Activated naive CD4-positive, alpha-beta T cell treated with anti-CD3 and anti-CD28 coated beads, Interleukin-2, amount 10 ng/mL, durations not matched to agents 7 days and 5 days (primary cell): ENCODE results near the gene JCAD.

Source experiments
- CTCF ChIA-PET: fragments of 350-600 bp; sonication (Branson Sonifier 250); formaldehyde crosslinking; loops from one replicate; lab custom pipeline; 2021; ENCODE audit warnings: antibody characterized with exemption; lab: Charles Lee
- DNase-seq: peaks from one replicate; pipeline ENCODE4 v3.0.0-alpha.2; 2020
- H3K27ac Mint-ChIP-seq: one replicate; pipeline ENCODE4 v1.8.0; 2021; ENCODE audit warnings: mild to moderate bottlenecking, moderate library complexity, mixed read lengths
- H3K27me3 Mint-ChIP-seq: one replicate; pipeline ENCODE4 v1.8.0; 2021; ENCODE audit warnings: mild to moderate bottlenecking, mixed read lengths
- H3K36me3 Mint-ChIP-seq: one replicate; pipeline ENCODE4 v1.8.0; 2021; ENCODE audit warnings: mixed read lengths
- H3K4me1 Mint-ChIP-seq: one replicate; pipeline ENCODE4 v1.8.0; 2021; ENCODE audit warnings: mixed read lengths
- H3K4me3 Mint-ChIP-seq: one replicate; pipeline ENCODE4 v1.8.0; 2021; ENCODE audit warnings: mild to moderate bottlenecking, moderate library complexity, mixed read lengths
- H3K9me3 Mint-ChIP-seq: one replicate; pipeline ENCODE4 v1.8.0; 2021; ENCODE audit warnings: mixed read lengths

The JCAD gene

DNA sequence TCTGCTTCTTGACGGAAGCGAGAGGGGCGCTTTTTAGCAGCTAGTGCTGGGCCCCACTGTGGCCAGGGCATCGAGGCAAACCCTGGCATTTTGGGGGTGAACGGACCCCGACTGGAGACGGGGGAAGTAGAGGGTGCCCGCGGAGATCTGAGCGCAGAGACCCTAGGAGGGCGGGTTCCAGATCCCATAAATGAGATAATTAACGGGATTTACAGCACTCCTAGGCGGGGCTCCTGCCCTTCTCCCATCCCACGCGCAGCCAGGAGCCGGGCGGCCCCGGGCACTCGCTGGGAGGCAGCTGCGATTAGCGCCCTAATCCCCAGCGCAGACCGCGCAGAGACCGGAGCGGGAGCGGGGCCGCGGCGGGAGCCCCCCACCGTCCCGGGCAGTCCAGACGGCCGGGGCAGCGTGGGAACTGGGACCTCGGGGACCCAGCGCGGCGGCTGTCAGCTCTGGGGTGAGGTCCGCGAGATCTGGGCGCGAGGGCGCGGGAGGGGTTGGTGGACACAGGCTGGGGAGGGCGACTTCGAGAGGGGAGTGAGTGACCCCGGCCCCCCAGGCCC, 735 bp downstream of the JCAD start:
- no peaks in the 10 kb centered on the region for H3K36me3 Mint-ChIP-seq
- peak overlapping the region; percentile 40 for H3K4me3 Mint-ChIP-seq
- peaks cover 86% of the 10 kb centered on the region for H3K27me3 Mint-ChIP-seq
- peaks cover 7% of the 10 kb centered on the region for H3K4me1 Mint-ChIP-seq
- no peaks in the 10 kb centered on the region for H3K9me3 Mint-ChIP-seq
- no peak for DNase-seq
- H3K27ac Mint-ChIP-seq = no peak overlapping the region
- CTCF ChIA-PET = interaction anchor here (1.1 kb wide), 1 partner anchor 16 kb away, joined by 3 read pairs; no protein-coding TSS in a partner anchor

DNA sequence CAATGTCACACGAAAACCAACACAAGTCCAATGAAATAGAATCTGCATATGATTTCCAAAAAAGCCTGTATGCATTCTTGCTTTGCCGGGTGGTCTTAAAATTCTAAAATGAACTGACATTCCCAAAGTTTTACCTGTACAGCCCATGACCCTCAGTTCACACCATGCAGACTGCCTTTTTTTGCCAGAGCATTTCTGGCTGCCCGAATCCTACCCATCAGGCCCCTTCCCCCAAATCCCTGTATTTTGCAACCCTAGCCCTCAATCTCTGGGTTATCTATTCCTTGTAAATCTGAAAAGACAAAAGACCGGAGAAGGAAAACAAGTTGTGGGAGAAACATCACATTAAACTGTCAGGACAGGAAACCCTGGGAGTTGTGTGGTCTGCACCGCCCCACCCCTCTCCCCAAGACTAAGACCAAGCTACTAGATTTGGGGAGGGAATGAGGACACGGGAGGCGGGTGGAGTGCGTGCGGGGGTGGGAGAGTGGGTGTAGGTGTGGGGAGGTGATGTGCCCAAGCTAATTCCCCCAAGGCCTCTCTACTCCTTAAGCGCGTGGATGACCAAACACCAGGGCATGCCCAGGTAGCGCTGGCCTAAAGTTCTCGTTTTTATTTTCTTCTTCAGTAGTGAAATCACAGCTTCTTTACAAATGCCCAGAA, 1.4 kb downstream of the JCAD start:
- Mint-ChIP-seq H3K4me1 (peaks cover 7% of the 10 kb centered on the region), H3K36me3 (no peaks in the 10 kb centered on the region), H3K4me3 (peak overlapping the region; percentile 40), H3K9me3 (no peaks in the 10 kb centered on the region), H3K27ac (no peak overlapping the region), H3K27me3 (peaks cover 85% of the 10 kb centered on the region)
- CTCF ChIA-PET = interaction anchor here (1.1 kb wide), 1 partner anchor 15 kb away, joined by 3 read pairs; no protein-coding TSS in a partner anchor
- no peak for DNase-seq

DNA sequence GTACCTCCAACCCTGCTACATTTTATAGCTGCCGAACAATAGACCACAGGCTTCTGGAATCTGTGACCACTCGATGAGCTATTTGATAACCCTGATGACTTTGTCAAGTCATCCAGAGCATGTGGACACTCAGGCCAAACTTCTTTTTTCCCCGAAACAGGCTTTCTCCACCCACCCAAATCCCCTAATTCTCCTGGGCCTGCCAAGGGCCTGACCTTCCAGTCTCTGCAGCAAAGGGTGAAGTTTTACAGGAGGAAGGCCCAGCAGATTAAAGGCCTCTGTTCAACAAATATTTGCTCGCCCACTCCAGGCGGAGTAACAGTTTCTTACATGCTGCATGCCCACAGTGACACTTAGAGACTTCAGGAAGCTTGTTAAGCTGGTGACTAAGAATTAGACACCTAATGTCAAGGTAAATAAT, 2.0 kb downstream of the JCAD start:
- H3K4me1 Mint-ChIP-seq = peaks cover 7% of the 10 kb centered on the region
- no peak overlapping the region for H3K27ac Mint-ChIP-seq
- CTCF ChIA-PET = no interaction called here
- H3K4me3 Mint-ChIP-seq = no peak overlapping the region
- no peaks in the 10 kb centered on the region for H3K36me3 Mint-ChIP-seq
- peaks cover 81% of the 10 kb centered on the region for H3K27me3 Mint-ChIP-seq
- no peaks in the 10 kb centered on the region for H3K9me3 Mint-ChIP-seq
- no peak for DNase-seq

DNA sequence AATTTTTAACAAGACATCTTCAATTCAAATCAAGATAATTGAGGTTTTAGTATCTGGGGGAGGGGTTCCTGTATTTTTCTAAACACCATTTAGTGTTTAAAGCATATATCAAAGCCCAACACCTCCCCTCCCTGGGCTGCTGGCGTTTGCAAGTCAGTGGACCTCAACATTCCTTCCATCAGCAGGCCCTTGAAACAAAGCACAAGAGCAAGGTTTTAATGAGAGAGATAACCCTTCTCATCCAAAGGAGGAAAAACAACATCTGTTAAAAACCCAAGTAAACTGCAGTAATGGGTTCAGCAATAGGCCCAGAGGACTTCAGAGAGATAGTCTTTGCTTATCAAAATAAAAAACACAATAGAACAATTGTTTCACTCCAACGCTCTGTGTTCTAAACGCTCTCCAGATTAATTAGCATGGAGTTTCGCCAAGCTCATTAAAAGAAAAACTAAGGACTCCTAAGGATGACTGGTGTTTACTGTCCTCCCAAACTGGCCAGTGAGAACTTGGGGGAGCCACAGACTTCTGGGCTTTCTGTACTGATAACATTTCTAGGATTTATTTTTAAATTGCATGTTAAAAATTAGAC, 2.5 kb downstream of the JCAD start:
- Mint-ChIP-seq H3K36me3 (no peaks in the 10 kb centered on the region), H3K4me1 (peaks cover 7% of the 10 kb centered on the region), H3K27ac (no peak overlapping the region), H3K27me3 (peaks cover 81% of the 10 kb centered on the region), H3K9me3 (no peaks in the 10 kb centered on the region), H3K4me3 (no peak overlapping the region)
- no peak for DNase-seq
- CTCF ChIA-PET = no interaction called here

DNA sequence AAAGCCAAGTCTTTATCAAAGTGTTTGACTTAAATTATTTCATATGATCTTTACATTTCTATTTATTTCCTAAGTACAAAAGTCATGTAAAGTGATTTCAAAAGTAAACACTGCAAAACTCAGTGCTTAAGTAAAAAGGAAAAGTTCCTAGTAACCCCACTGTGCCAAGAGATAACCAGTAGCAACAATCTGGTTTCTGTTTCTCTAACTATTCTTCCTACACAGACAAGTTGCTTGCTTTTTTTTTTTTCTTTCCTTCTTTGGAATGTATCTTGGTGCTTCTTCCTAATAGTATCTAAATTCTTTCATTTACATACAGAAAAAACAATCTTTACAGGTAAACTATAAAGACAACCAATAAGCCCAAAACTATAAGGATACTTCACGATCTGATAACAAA, 3.1 kb downstream of the JCAD start:
- CTCF ChIA-PET = no interaction called here
- Mint-ChIP-seq H3K9me3 (no peaks in the 10 kb centered on the region), H3K4me3 (no peak overlapping the region), H3K4me1 (peaks cover 7% of the 10 kb centered on the region), H3K27ac (no peak overlapping the region), H3K27me3 (peaks cover 81% of the 10 kb centered on the region), H3K36me3 (no peaks in the 10 kb centered on the region)
- no peak for DNase-seq

DNA sequence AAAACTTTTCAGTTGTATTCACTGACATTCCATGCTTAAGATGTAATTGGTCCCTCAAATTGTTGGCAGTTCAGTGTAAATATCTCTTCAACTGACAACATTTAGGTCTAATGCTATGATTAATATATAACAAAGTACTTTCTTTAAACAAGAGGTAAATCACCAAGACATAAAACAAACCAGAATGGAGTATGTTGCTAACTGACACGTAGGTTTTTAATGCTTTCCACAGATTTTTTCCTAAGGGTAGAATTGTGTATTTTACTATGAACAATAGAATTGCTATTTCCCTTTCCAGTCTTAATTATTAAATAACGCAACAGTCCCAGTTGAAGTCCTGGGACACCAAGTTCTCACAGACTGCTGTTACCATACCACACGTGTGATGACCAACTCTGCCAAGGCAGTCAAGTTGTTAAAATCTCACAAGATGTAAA, 4.1 kb downstream of the JCAD start:
- Mint-ChIP-seq H3K27ac (no peak overlapping the region), H3K4me3 (no peak overlapping the region), H3K4me1 (peaks cover 12% of the 10 kb centered on the region), H3K36me3 (no peaks in the 10 kb centered on the region), H3K27me3 (peaks cover 78% of the 10 kb centered on the region), H3K9me3 (no peaks in the 10 kb centered on the region)
- DNase-seq = no peak
- CTCF ChIA-PET = no interaction called here

DNA sequence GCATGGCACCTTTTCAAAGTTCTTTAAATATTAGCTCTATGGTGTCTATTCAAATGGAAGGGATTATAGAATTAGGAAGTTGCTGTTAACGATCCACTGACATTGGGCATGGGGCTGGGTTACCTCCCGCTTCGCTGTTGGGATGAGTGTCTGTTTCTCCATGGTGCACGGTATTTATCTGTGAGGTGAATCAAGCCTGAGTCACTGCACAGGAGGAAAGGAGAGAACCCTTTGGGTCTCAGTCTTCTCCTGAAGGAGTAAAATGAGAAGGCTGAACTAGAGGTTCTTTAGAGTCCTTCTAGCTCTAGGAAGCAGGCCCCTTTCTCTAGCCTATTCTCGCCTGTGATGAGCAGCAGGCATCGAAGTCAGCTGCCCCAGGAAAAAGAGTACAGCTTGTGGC, 7.3 kb downstream of the JCAD start:
- H3K27me3 Mint-ChIP-seq = peaks cover 72% of the 10 kb centered on the region
- CTCF ChIA-PET = no interaction called here
- H3K4me3 Mint-ChIP-seq = no peak overlapping the region
- DNase-seq = no peak
- H3K9me3 Mint-ChIP-seq = no peaks in the 10 kb centered on the region
- H3K36me3 Mint-ChIP-seq = no peaks in the 10 kb centered on the region
- H3K4me1 Mint-ChIP-seq = peaks cover 34% of the 10 kb centered on the region
- H3K27ac Mint-ChIP-seq = no peak overlapping the region

DNA sequence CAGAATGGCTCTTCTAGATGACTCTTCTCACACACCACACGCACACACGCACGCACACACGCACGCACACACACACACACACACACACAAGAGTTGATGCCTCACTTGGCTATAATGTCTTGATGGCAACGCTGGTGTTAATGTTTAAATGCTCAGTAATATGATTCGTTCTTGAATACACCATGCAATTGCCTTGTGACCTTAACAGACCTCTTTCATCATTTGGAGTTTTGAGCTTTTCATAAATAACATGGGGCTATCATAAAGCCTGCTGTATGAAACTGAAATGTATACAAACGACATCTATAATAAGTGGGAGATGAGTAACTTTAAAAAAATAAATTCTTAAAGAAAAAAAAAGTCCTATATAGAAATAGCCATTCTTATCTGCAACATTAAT, 8.2 kb downstream of the JCAD start:
- H3K27me3 Mint-ChIP-seq = peaks cover 64% of the 10 kb centered on the region
- peaks cover 38% of the 10 kb centered on the region for H3K4me1 Mint-ChIP-seq
- no peak for DNase-seq
- H3K4me3 Mint-ChIP-seq = no peak overlapping the region
- CTCF ChIA-PET = no interaction called here
- H3K27ac Mint-ChIP-seq = no peak overlapping the region
- no peaks in the 10 kb centered on the region for H3K36me3 Mint-ChIP-seq
- no peaks in the 10 kb centered on the region for H3K9me3 Mint-ChIP-seq

DNA sequence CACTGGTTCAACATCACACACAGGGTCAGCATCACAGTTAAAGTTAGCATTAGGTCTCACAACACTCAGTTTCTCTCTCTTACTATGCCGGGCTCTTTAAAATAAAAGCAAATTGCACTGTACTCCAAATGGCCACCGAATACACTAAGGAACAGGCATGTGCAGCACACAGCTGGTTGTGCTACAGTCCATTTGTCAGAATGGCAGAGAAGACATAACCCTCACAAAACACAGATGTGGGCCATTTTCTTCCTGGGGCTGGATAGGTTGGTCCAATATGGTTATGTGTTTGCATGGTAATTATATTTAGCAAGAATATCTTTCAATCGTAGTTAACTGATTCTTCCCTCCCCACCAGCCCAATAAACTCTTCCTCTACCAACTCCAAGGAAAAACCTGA, 9.0 kb downstream of the JCAD start:
- peaks cover 66% of the 10 kb centered on the region for H3K27me3 Mint-ChIP-seq
- H3K4me3 Mint-ChIP-seq = no peak overlapping the region
- H3K9me3 Mint-ChIP-seq = no peaks in the 10 kb centered on the region
- H3K4me1 Mint-ChIP-seq = peaks cover 38% of the 10 kb centered on the region
- CTCF ChIA-PET = interaction anchor here (1.6 kb wide), 1 partner anchor 26 kb away, joined by 4 read pairs; no protein-coding TSS in a partner anchor
- DNase-seq = no peak
- H3K27ac Mint-ChIP-seq = no peak overlapping the region
- H3K36me3 Mint-ChIP-seq = no peaks in the 10 kb centered on the region

DNA sequence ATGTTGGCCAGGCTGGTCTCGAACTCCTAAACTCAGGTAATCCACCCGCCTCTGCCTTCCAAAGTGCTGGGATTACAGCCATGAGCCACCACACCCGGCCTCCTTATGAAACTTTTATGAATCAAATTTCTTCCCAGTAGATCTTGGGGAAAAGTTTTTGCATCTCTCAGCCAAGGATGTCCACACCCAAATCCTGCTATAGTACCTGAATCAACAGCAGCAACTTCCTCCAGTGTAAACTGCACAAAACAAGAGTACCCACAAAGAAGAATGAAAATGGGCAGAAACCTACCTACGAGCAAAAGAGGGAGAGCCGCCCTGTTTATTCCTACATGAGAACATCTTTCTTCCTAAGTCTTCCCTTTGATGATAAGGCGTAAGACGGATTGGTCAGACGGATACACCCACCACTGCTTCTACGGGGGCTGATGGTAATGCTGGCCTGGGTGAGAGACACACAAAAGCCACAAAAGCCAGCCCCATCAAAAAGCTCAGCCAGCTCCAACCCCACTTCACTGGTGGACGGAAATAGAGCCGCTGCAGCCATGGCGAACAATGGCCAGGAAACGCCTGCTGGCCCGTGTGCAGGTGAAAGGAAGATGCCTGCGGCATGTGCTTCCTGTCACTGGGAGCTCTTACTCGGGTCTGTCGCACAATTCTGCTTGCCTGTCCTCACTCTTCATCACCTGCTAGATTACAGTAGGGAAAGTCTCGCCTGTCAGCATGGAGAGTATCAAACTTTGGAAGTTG, 10.4 kb downstream of the JCAD start:
- Mint-ChIP-seq H3K27me3 (peaks cover 76% of the 10 kb centered on the region), H3K4me3 (peak overlapping the region; percentile 29), H3K4me1 (peaks cover 38% of the 10 kb centered on the region), H3K27ac (peak overlapping the region; percentile 86), H3K36me3 (no peaks in the 10 kb centered on the region), H3K9me3 (no peaks in the 10 kb centered on the region)
- CTCF ChIA-PET = interaction anchor here (1.0 to 1.6 kb wide), 2 partner anchors 27 to 46 kb away, joined by 4 to 5 read pairs; no protein-coding TSS in a partner anchor
- DNase-seq = peak; percentile 49

DNA sequence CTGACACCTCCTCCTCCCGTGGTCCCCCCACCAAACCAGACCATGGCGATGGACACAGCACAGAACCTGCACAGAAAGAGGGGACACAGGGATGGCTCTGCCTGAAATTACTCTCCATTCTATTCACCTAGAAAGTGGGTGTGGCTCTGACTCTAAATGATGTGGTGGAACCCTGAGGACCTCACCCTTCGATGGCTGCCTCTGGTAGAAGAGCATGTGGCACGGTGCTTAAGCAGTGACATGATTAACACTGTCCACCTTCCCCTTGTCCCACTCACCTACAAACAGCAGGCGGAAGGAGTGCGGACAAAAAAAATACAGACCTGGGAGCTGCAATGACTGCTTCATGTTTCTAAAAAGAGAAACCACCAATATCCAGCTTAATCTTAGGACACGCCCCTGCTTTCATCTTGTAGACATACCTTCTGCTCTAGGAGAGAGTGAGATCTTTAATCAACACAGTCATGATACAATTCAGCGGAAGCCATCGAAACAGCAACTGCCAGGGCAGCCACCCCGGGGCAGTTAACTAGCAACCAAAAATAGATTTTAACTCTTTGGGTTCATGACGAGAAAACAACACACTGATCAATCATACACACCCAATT, 11.4 kb downstream of the JCAD start:
- no peaks in the 10 kb centered on the region for H3K36me3 Mint-ChIP-seq
- no peaks in the 10 kb centered on the region for H3K9me3 Mint-ChIP-seq
- peak overlapping the region; percentile 86 for H3K27ac Mint-ChIP-seq
- peak; percentile 60 for DNase-seq
- H3K4me1 Mint-ChIP-seq = peaks cover 38% of the 10 kb centered on the region
- peak overlapping the region; percentile 64 for H3K4me3 Mint-ChIP-seq
- CTCF ChIA-PET = interaction anchor here (0.7 to 1.7 kb wide), 5 partner anchors 15 to 45 kb away, joined by 3 to 5 read pairs (median 4); no protein-coding TSS in a partner anchor
- H3K27me3 Mint-ChIP-seq = peaks cover 75% of the 10 kb centered on the region

DNA sequence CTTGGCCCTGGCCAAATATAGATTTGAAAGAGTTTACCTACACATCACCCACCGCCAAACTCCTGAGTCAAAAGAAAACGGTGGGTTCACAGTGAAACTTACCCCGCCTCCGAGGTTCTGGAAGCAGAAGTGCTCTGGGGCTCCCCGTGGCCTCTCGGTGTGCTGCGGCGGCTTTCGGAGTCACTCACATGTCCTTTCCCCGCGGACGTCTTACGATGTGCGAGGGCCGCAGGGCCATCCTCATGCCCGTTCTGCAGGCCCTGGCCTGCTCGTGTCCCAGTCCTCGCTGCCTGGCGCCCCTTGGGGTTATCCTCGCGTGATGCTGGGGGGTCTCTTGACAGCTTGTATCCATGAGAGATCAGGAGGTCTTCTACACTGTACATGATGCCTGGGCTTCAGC, 12.0 kb downstream of the JCAD start:
- CTCF ChIA-PET = interaction anchor here (0.7 to 1.7 kb wide), 5 partner anchors 14 to 45 kb away, joined by 3 to 5 read pairs (median 4); no protein-coding TSS in a partner anchor
- peaks cover 38% of the 10 kb centered on the region for H3K4me1 Mint-ChIP-seq
- H3K36me3 Mint-ChIP-seq = no peaks in the 10 kb centered on the region
- no peak overlapping the region for H3K27ac Mint-ChIP-seq
- no peak for DNase-seq
- no peak overlapping the region for H3K4me3 Mint-ChIP-seq
- H3K27me3 Mint-ChIP-seq = peaks cover 80% of the 10 kb centered on the region
- no peaks in the 10 kb centered on the region for H3K9me3 Mint-ChIP-seq

DNA sequence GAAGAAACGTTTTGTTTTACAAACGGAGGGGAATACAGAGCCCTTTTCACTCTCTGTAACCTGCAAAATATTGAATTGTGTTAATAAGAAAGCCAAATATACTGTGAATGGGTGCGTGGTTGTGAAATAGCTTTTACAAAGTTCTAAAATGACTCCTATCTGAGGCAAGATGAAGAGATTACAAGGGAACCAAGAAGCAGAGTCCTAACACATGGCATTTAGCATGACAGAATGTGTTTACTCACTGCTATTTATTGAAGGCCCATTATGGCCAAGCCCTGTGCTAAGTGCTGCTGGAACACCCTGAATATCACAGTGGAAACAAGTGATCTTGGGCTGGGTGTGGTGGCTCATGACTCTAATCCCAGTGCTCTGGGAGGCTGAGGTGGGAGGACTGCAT, 12.9 kb downstream of the JCAD start:
- Mint-ChIP-seq H3K36me3 (no peaks in the 10 kb centered on the region), H3K27ac (no peak overlapping the region), H3K9me3 (no peaks in the 10 kb centered on the region), H3K4me1 (peaks cover 38% of the 10 kb centered on the region), H3K27me3 (peaks cover 77% of the 10 kb centered on the region), H3K4me3 (no peak overlapping the region)
- CTCF ChIA-PET = interaction anchor here (0.9 to 1.7 kb wide), 2 partner anchors 18 to 48 kb away, joined by 3 to 4 read pairs; no protein-coding TSS in a partner anchor
- no peak for DNase-seq
